Panc1 (cell line): ENCODE measurements around the gene NDUFV1. TPM values are rescaled to one million over a fixed set of nuclear protein-coding genes. Genes with fewer than 3 reads are reported as not detected.

Experiments used
- ATAC-seq: fragments of 200-7000 bp; cut with Tn5 transposase; 2 replicates; pipeline ENCODE4 v1.9.1; 2020; ENCODE audit warnings: mild to moderate bottlenecking, moderate library complexity
- BruUV-seq: library from RNA; stranded (reverse); fragments of 400-500 nt; replicated peaks from 2 replicates; lab custom pipeline; 2021; lab: Mats Ljungman, UMichigan
- CTCF ChIA-PET: fragments of 300-600 bp; sonication (Branson Sonifier 250); formaldehyde crosslinking; loops from one replicate; lab custom pipeline; 2022; ENCODE audit warnings: antibody characterized with exemption; lab: Charles Lee
- POLR2A ChIA-PET: fragments of 300-600 bp; sonication (Branson Sonifier 250); formaldehyde crosslinking; loops from one replicate; lab custom pipeline; 2022; ENCODE audit warnings: antibody characterized with exemption; lab: Charles Lee
- DNase-seq: peaks from one replicate; pipeline ENCODE4 v3.0.0-alpha.2; 2010; ENCODE audit warnings: low read depth, low spot score
- H3K27ac ChIP-seq: 2 replicates; pipeline ENCODE4 v1.5.1; 2011; ENCODE audit warnings: mild to moderate bottlenecking, low read length, inconsistent platforms
- H3K27me3 ChIP-seq: fragments of 200-500 bp; sonication (Bioruptor generic); 2 replicates; pipeline ENCODE4 v1.6.0; 2014; ENCODE audit warnings: low read length, inconsistent platforms; ENCODE audit not compliant: control insufficient read depth, insufficient read depth
- H3K36me3 ChIP-seq: fragments of 200-500 bp; sonication (Bioruptor generic); 2 replicates; pipeline ENCODE4 v1.5.1; 2014; ENCODE audit warnings: inconsistent platforms, mild to moderate bottlenecking, low read length, moderate library complexity; ENCODE audit not compliant: control insufficient read depth, insufficient read depth
- H3K4me1 ChIP-seq: 2 replicates; pipeline ENCODE4 v1.5.1; 2011; ENCODE audit warnings: inconsistent platforms, mild to moderate bottlenecking, low read length, moderate library complexity; ENCODE audit not compliant: control insufficient read depth, insufficient read depth
- H3K4me3 ChIP-seq, 2 experiments: 2 replicates each; pipeline ENCODE4 v1.5.1; 2011 to 2012; ENCODE audit warnings: low read depth in 2 of 2, low read length in 2 of 2, mild to moderate bottlenecking in 2 of 2, inconsistent platforms in 1 of 2, moderate library complexity in 1 of 2
- H3K9me3 ChIP-seq: fragments of 200-500 bp; sonication (Bioruptor generic); 2 replicates; pipeline ENCODE4 v1.5.1; 2014; ENCODE audit warnings: low read depth, mild to moderate bottlenecking, inconsistent platforms, low read length, moderate library complexity; ENCODE audit not compliant: control insufficient read depth, insufficient read depth
- POLR2AphosphoS5 ChIP-seq: IDR thresholded peaks from 2 replicates; pipeline ENCODE4 v1.6.1; 2012; ENCODE audit warnings: mild to moderate bottlenecking, low read depth, low read length, moderate library complexity
- SIN3A ChIP-seq: IDR thresholded peaks from 2 replicates; pipeline ENCODE4 v1.6.1; 2012; ENCODE audit warnings: low read depth, mild to moderate bottlenecking, low read length, moderate library complexity, borderline replicate concordance; ENCODE audit not compliant: insufficient read depth
- TCF7L2 ChIP-seq: IDR thresholded peaks from 2 replicates; pipeline ENCODE4 v1.6.1; 2011; ENCODE audit warnings: mild to moderate bottlenecking, low read depth, low read length, inconsistent platforms
- in situ Hi-C: cut with HindIII; loops from 2 replicates; pipeline ENCODE4 v1.10.0; 2016; ENCODE audit warnings: low sequenced_read_pairs, low pct_unique_long_range_greater_than_20kb
- intact Hi-C: fragments of 100-400 bp; cut with micrococcal nuclease; formaldehyde crosslinking; loops from one replicate; pipeline ENCODE4 v1.10.0; 2022; ENCODE audit not compliant: unreplicated experiment
- total RNA-seq: library from RNA; stranded (reverse); gene quantifications from one replicate; pipeline ENCODE4 v1.2.1, GENCODE V29; 2021; ENCODE audit not compliant: unreplicated experiment
- TF ChIP-seq, protein P1 (sequence below): fragments of 450-650 bp; IDR thresholded peaks from 2 replicates; pipeline ENCODE4 v1.5.1; 2017; ENCODE audit warnings: mild to moderate bottlenecking
- TF ChIP-seq, protein P2 (sequence below), 2 experiments: IDR thresholded peaks; 2 replicates each; pipeline ENCODE4 v1.6.1; 2011 to 2012; ENCODE audit warnings: low read depth in 2 of 2, control low read depth in 1 of 2, low read length in 1 of 2, mild to moderate bottlenecking in 1 of 2, moderate library complexity in 1 of 2; ENCODE audit not compliant: insufficient read depth in 1 of 2

The NDUFV1 gene
- total RNA-seq, 1 experiment from 2014 or later, result 281 TPM

GRCh38 chr11:67645521-67646461, 39.1 kb downstream of the NDUFV1 start:
- Histone ChIP-seq H3K27ac (no peak overlapping the region), H3K27me3 (no peaks in the 10 kb centered on the region), H3K4me3 (no peak overlapping the region), H3K4me1 (peaks cover 4% of the 10 kb centered on the region; the same call in 1 of the 2 replicates), H3K9me3 (no peaks in the 10 kb centered on the region), H3K36me3 (no peaks in the 10 kb centered on the region)
- in situ Hi-C loops (no loop called here), intact Hi-C loops (loop anchor here (10.0 kb wide), 1 partner anchor 59 kb away; no protein-coding TSS in a partner anchor)
- no TSS peak for BruUV-seq
- POLR2A ChIA-PET, result interaction anchor here (0.6 to 0.7 kb wide), 2 partner anchors 11 to 284 kb away, joined by 4 to 8 read pairs; no protein-coding TSS in a partner anchor
- TF ChIP-seq, protein P1, sequence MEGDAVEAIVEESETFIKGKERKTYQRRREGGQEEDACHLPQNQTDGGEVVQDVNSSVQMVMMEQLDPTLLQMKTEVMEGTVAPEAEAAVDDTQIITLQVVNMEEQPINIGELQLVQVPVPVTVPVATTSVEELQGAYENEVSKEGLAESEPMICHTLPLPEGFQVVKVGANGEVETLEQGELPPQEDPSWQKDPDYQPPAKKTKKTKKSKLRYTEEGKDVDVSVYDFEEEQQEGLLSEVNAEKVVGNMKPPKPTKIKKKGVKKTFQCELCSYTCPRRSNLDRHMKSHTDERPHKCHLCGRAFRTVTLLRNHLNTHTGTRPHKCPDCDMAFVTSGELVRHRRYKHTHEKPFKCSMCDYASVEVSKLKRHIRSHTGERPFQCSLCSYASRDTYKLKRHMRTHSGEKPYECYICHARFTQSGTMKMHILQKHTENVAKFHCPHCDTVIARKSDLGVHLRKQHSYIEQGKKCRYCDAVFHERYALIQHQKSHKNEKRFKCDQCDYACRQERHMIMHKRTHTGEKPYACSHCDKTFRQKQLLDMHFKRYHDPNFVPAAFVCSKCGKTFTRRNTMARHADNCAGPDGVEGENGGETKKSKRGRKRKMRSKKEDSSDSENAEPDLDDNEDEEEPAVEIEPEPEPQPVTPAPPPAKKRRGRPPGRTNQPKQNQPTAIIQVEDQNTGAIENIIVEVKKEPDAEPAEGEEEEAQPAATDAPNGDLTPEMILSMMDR, result peak; percentile 43
- TF ChIP-seq POLR2AphosphoS5, result no peak
- ATAC-seq, result no peak
- CTCF ChIA-PET, result interaction anchor here (0.6 to 1.4 kb wide), 5 partner anchors 14 to 150 kb away, joined by 3 to 9 read pairs (median 4); no protein-coding TSS in a partner anchor
- no peak for DNase-seq

DNA sequence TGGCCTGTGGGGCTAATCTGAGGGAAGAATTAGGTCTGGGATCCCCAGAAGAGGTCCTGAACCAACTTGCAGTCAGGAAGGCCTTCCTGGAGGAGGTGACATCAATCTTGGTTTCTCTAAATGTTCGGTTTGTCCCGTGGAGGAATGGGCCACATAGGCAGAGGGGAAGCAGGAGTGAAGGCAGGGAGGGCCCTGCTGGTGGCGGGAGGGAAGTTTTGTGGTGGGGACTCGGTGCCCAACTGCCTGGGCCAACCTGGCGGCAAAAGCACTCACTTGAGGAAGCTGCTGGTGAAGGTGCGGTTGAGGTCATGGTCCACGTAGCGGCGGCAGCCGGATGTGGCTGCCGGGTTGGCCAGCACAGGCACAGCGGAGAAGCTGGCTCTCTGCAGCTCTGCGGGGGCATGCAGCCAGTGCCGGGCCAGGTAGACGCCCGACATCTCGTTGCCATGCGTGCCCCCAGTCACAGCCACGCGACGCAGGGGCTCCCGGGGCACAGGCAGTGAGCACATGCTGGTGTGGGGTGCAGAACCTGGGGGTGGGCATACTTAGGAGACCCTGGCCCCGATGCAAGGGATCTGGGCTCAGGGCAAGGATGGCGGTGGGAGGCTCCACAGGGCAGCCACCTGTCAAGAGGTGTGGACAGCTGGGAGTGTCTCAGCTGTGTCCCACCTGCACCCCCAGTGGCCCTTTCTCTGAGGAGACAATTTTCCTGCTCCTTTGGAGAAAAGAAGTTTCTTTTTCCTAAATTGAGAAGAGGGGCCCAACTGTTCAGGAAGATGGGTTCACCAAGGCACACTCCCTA, 40.0 kb downstream of the NDUFV1 start:
- in situ Hi-C loops, result no loop called here
- no peak overlapping the region for H3K27ac ChIP-seq

More for the DNA sequence above, 40.0 kb downstream of the NDUFV1 start:
- DNase-seq (no peak), ATAC-seq (no peak)
- intact Hi-C loops, result loop anchor here (10.0 kb wide), 1 partner anchor 58 kb away; no protein-coding TSS in a partner anchor
- Histone ChIP-seq H3K36me3 (no peaks in the 10 kb centered on the region), H3K27me3 (0 out of 2 replicates have a peak, but pooled peaks cover 2% of the 10 kb centered on the region), H3K4me1 (peaks cover 4% of the 10 kb centered on the region; the same call in 1 of the 2 replicates), H3K4me3 (no peak overlapping the region), H3K9me3 (no peaks in the 10 kb centered on the region)
- BruUV-seq, result no TSS peak
- no peak for TF ChIP-seq POLR2AphosphoS5
- TF ChIP-seq, protein P2, sequence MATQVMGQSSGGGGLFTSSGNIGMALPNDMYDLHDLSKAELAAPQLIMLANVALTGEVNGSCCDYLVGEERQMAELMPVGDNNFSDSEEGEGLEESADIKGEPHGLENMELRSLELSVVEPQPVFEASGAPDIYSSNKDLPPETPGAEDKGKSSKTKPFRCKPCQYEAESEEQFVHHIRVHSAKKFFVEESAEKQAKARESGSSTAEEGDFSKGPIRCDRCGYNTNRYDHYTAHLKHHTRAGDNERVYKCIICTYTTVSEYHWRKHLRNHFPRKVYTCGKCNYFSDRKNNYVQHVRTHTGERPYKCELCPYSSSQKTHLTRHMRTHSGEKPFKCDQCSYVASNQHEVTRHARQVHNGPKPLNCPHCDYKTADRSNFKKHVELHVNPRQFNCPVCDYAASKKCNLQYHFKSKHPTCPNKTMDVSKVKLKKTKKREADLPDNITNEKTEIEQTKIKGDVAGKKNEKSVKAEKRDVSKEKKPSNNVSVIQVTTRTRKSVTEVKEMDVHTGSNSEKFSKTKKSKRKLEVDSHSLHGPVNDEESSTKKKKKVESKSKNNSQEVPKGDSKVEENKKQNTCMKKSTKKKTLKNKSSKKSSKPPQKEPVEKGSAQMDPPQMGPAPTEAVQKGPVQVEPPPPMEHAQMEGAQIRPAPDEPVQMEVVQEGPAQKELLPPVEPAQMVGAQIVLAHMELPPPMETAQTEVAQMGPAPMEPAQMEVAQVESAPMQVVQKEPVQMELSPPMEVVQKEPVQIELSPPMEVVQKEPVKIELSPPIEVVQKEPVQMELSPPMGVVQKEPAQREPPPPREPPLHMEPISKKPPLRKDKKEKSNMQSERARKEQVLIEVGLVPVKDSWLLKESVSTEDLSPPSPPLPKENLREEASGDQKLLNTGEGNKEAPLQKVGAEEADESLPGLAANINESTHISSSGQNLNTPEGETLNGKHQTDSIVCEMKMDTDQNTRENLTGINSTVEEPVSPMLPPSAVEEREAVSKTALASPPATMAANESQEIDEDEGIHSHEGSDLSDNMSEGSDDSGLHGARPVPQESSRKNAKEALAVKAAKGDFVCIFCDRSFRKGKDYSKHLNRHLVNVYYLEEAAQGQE (IDR thresholded peaks at IDR 0.05; ENCODE audit: insufficient read depth in 1 of 2, low read depth in 2 of 2, low read length in 1 of 2), result no peak
- TF ChIP-seq SIN3A, result no peak
- TF ChIP-seq TCF7L2, result no peak
- TF ChIP-seq, protein P1, result no peak
- ChIA-PET CTCF (interaction anchor here (0.6 to 1.4 kb wide), 2 partner anchors 13 to 149 kb away, joined by 3 to 4 read pairs; no protein-coding TSS in a partner anchor), POLR2A (interaction anchor here (0.7 kb wide), 1 partner anchor 12 kb away, joined by 4 read pairs; no protein-coding TSS in a partner anchor)
